Body of pancreas (tissue), 4 donors: ENCODE results near the gene FSTL1. TPM values are rescaled to one million over a fixed set of nuclear protein-coding genes. Genes with fewer than 3 reads are reported as not detected.

Experiments
- ATAC-seq: fragments of 150-250 bp; one replicate; pipeline ENCODE4 v1.9.1; 2016
- DNase-seq, 4 donors: peaks; one replicate each; pipeline ENCODE4 v3.0.0-alpha.2; 2019
- H3K27ac ChIP-seq, 4 donors: fragments of 200-600 bp; sonication (generic); 1 replicate in 3 of 4; 2 replicates in 1 of 4; pipeline versions ENCODE4 v1.5.1 to v1.6.1; 2016 to 2019; ENCODE audit warnings: mild to moderate bottlenecking in 1 of 4, mixed read lengths in 1 of 4, moderate library complexity in 1 of 4
- H3K27me3 ChIP-seq, 2 donors: fragments of 200-600 bp; sonication (generic); one replicate each; pipeline ENCODE4 v1.6.0; 2016; ENCODE audit warnings: mild to moderate bottlenecking in 1 of 2
- H3K36me3 ChIP-seq, 2 donors: fragments of 200-600 bp; sonication (generic); replicated peaks in 1 of 2; 2 replicates each; pipeline ENCODE4 v1.5.1; 2016; ENCODE audit warnings: low read depth in 2 of 2; ENCODE audit not compliant: insufficient read depth in 1 of 2
- H3K4me1 ChIP-seq: fragments of 200-600 bp; sonication (generic); one replicate; pipeline ENCODE4 v1.6.0; 2016
- H3K4me3 ChIP-seq, 2 donors: fragments of 200-600 bp; sonication (generic); 1 replicate in 1 of 2; 2 replicates in 1 of 2; pipeline ENCODE4 v1.5.1; 2016 to 2019
- H3K9me3 ChIP-seq, 3 donors: fragments of 200-600 bp; sonication (generic); 1 replicate in 2 of 3; 2 replicates in 1 of 3; pipeline ENCODE4 v1.5.1; 2016
- CTCF ChIP-seq, 7 experiments: fragments of 450-650 bp in 4 of 7; fragments of 200-600 bp in 3 of 7; sonication (generic) in 3 of 7; IDR thresholded peaks; one replicate each; pipeline ENCODE4 v1.5.1; 2016 to 2019; ENCODE audit warnings: antibody characterized with exemption in 7 of 7
- POLR2A ChIP-seq, 3 donors: fragments of 450-650 bp; IDR thresholded peaks; one replicate each; pipeline ENCODE4 v1.6.1; 2016; ENCODE audit warnings: antibody characterized with exemption in 3 of 3, mild to moderate bottlenecking in 2 of 3
- WGBS, 2 donors: methylation state at CpG; one replicate each; pipeline ENCODE4 v1.1.5; 2017; 5-methylcytosine and 5-hydroxymethylcytosine counted together
- intact Hi-C: fragments of 100-400 bp; cut with DNase I; formaldehyde crosslinking; loops from one replicate; pipeline ENCODE4 v1.15.1; 2023
- total RNA-seq, 2 donors: library from RNA; depleted of rRNA; stranded (reverse); fragments of >200 nt; gene quantifications; one replicate each; pipeline ENCODE4 v1.1.0, GENCODE V29; 2016

FSTL1 gene
- total RNA-seq, 2 donors from 2014 or later: 55.0 to 82.2 TPM

GRCh38 chr3:120449701-120450599 lies 842 bp downstream of the FSTL1 start:
- H3K36me3 ChIP-seq: no peaks in the 10 kb centered on the region
- TF ChIP-seq POLR2A (IDR thresholded peaks at IDR 0.05): no peak
- no peak for TF ChIP-seq CTCF (IDR thresholded peaks at IDR 0.05)
- 2 to 4% methylated on average over 32 of the region's 32 CpGs for WGBS, 2 donors
- H3K9me3 ChIP-seq: no peaks in the 10 kb centered on the region
- ATAC-seq (peak; percentile 47), DNase-seq (peak in 3 of 4 donors; percentile 18 to 25 (median 25))
- no peaks in the 10 kb centered on the region for H3K27me3 ChIP-seq
- H3K4me3 ChIP-seq: peak overlapping the region; percentile 42 to 80
- H3K27ac ChIP-seq: peak overlapping the region; percentile 44 to 70 (median 64)
- peaks cover 14% of the 10 kb centered on the region for H3K4me1 ChIP-seq
- intact Hi-C loops: no loop called here

- intact Hi-C loops: no loop called here
- Histone ChIP-seq H3K4me1 (peaks cover 14% of the 10 kb centered on the region), H3K4me3 (no peak overlapping the region)
Measured at GRCh38 chr3:120449251-120449650, 1.5 kb downstream of the FSTL1 start.

GRCh38 chr3:120448756-120449155 lies 2.0 kb downstream of the FSTL1 start:
- H3K4me1 ChIP-seq: peaks cover 14% of the 10 kb centered on the region
- no peak for DNase-seq
- no peak for ATAC-seq
- 60 to 79% methylated on average over 2 of the region's 2 CpGs for WGBS, 2 donors
- no peaks in the 10 kb centered on the region for H3K9me3 ChIP-seq
- H3K4me3 ChIP-seq: no peak overlapping the region
- no peak overlapping the region for H3K27ac ChIP-seq
- intact Hi-C loops: no loop called here
- H3K36me3 ChIP-seq: no peaks in the 10 kb centered on the region
- TF ChIP-seq CTCF (IDR thresholded peaks at IDR 0.05) (no peak), POLR2A (IDR thresholded peaks at IDR 0.05) (no peak)
- no peaks in the 10 kb centered on the region for H3K27me3 ChIP-seq

More at GRCh38 chr3:120449251-120449650, 1.5 kb downstream of the FSTL1 start:
- DNase-seq: no peak
- Histone ChIP-seq H3K9me3 (no peaks in the 10 kb centered on the region), H3K27me3 (no peaks in the 10 kb centered on the region), H3K36me3 (no peaks in the 10 kb centered on the region), H3K27ac (peak overlapping the region in 1 of 4 donors; percentile 64)
- ATAC-seq: no peak
- 82 to 83% methylated on average over 6 of the region's 6 CpGs for WGBS, 2 donors
- no peak for TF ChIP-seq CTCF (IDR thresholded peaks at IDR 0.05)
- TF ChIP-seq POLR2A (IDR thresholded peaks at IDR 0.05): no peak

GRCh38 chr3:120446891-120447668 lies 3.7 kb downstream of the FSTL1 start:
- intact Hi-C loops: no loop called here
- H3K4me3 ChIP-seq: no peak overlapping the region
- H3K4me1 ChIP-seq: peaks cover 14% of the 10 kb centered on the region
- no peaks in the 10 kb centered on the region for H3K27me3 ChIP-seq
- DNase-seq (no peak), ATAC-seq (no peak)
- 40 to 69% methylated on average over 1 of the region's 1 CpG for WGBS, 2 donors
- no peaks in the 10 kb centered on the region for H3K36me3 ChIP-seq
- no peak overlapping the region for H3K27ac ChIP-seq
- no peaks in the 10 kb centered on the region for H3K9me3 ChIP-seq
- TF ChIP-seq CTCF (IDR thresholded peaks at IDR 0.05) (no peak), POLR2A (IDR thresholded peaks at IDR 0.05) (no peak)
